HG03103 (cell line): ENCODE data around the gene PRR33.

Source experiments
- ATAC-seq: cut with Tn5 transposase; IDR thresholded peaks from one replicate; pipeline ENCODE4 v1.9.1; 2021; ENCODE audit warnings: low read depth; ENCODE audit not compliant: unreplicated experiment

The PRR33 gene

DNA sequence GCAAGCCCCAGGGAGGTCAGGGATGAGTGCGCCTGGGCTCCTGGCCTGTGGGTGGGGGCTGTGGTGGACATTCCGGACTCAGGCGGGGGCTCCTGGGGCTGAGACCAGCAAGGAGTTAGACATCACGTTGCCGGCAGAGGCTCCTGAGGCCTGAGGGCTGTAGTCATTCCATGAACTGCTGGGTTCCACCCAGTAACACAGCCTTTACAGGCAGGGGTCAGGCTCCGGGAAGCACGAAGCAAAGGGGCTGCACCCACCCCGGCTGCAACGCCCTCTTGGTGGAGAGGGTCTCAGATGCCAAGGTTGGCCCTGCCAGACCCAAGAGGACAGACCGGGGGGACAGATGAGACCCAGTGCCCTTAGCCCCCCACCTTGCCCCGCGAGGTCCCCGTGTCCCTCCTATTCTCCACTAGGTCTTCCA lies 36.8 kb upstream of the PRR33 start:
- ATAC-seq: no peak

DNA sequence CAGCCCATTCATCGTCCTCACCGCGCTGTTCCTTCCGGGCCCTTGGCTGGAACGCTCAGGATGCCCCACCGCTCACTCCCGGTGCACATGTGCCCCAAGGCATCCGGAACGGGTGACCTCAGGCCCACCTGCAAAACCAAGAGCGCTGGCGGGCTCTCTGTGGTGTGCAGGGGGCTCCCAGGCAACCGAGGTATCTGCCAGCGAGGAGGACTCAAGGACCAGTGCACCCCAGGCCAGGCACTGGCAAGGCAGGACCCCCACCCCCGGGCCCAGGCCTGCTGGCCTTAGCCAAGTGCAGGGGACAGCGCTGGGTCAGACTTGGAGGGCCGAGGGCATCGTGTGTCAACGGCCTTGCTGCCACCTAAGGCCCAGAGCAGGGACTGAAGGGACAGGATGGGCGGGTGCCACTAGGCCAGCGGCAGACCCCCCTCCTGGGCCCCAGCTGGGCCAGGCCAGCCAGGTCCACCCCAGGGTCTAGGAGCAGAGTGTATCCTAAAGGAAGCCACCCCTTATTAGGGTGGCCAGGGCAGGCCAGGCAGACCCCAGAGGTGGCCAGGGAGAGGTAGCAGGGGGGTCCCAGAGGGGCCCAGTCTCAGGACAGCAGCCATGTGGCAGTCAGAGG lies 36.3 kb upstream of the PRR33 start:
- no peak for ATAC-seq

DNA sequence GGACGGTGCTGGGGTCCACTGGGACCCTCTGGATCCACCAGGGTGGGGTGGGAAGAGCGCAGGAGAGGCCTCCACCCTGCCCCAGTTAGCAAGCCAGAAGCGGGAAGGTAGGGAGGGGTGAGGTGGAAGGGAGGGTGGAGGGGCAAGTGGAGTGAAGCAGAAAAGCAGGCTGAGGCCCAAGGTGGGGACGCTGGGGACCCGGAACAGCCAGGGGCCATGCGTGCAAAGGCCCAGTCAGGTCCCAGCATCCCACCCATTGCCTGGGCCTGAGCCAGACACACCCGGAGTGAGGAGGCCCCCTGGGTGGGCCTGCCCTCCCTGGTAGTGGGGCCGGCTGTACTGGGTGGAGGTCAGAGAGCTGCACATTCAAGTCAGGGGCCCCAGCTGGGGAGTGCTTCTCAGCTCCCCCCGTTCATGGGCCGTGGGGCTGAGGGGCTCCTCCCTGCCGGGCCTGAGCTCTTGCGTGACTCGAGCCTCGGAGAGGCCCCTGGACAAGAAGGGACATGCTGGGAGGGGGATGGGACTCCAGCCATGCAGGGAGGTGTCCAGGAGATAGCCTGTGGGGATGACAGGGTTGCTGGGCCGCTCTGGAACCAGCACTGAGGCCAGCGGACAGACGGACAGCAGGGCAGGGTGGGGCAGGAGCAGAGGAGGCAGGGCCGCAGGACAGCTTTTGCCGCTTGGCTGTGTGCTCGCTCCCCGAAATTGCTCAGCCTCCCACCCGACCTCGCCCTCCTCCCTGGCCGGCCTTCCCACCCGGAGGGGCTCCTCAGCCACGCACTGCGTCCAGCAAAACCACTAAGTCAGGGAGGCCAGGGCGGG lies 35.5 kb upstream of the PRR33 start:
- no peak for ATAC-seq

DNA sequence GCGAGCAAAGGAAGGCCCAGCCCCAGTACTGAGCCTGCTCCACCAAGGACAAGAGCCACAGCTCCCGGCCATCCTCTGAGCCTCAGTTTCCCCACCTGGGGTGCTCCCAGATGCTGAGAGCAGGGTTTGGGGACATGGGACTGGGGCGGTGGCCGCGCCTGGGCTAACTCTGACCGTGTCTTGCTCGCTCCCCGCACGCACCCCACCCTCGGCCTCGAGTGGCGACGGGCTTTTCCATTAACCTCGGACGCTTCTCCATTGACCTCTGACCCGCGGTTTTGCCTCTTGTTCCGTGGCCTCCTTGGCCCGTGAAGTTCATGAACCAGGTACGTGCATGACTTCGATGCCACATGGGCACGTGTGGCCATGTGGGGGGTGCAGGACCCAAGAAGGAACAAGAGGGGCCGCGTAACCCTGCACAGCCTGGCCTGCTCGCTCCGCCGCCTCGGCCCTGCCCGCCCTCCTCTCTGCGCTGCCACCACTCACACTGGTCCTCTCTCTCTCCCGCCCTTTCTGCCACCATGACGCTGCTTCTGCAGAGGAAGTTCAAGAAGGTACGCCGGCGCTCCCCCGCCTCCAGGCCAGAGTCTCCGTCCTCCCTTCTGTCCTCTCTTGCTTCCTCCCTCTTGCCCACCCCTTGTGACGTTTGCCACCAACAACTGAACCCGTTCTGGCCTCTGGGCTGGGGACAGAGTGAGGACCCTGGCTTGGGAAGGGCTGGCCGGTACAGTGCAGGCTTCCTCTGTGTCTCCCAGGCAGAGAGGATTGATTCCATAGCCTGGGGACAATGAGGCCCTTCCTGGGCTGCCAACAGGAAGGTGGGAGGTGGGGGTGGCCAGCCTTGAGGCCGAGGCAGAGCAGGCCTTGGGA lies 34.7 kb upstream of the PRR33 start:
- no peak for ATAC-seq

DNA sequence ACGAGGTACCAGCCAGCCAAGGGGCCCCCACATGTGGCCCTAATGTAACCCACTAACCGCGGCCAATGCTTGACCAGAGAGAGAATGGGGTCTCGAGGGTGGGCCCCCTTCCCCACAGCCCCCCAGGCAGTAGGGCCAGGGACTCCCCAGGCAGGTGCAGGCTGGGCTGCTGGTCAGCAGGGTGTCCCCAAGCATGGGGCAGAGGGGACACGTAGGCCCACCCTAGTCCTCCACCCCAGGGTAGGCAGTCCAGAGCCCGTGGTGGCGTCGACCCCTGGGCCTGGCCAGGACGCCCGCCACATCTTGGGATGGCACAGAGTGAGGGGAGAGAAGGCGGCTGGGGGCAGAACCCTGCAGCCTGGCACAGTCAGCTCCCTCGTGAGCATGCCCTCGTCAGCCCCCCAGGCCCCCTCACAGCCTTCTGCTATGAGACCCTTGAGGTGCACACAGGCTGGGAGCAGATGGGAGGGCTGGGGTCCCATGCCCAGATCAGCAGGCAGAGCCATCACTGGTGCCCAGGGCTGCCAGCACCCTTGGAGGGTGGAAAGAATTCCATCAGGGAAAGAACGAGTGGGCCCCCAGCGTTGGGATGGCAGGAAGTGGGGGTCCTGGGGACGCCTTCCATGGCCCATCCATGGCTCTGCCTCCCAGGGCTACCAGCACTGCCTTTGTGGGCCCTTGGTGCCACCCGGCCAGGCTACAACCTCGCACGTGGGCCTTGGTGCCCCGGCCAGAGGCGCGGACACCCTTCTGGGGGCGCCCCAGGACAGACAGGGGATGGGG lies 33.9 kb upstream of the PRR33 start:
- ATAC-seq: no peak

DNA sequence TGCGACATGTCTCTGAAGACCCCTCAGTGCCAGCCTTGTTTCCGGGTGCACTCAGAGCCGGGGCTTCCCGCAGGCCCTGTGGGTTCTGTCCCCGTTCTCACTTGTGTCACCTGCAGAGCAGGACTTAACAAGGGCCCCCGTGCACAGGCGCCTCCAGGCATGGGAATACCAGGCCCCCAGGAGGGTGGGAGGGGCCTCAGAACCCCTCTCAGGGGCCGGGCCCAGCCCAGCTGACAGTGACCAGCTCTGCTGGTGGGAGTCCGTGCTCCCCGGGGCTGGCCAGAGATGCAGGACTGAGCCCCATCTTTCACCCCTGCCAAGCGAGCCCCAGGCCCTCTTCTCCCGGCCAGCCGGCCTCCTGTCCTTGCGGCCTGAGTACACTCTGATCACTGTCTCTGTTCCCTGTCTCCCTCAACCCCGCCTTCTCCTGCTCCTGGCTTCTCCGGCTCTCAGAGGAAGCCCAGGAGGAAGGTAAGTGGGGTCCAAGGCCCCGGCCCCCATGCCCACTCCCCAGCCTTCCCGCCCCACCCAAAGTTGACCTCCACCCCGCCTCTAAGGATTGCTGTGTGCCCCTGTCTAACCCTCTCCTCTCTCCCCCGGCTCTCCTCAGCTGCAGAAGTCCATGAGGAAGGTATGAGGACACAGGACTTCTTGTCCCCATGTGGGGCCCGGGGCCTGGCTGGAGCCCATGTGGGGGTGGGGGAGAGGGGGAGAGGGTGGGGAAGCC lies 33.1 kb upstream of the PRR33 start:
- no peak for ATAC-seq

DNA sequence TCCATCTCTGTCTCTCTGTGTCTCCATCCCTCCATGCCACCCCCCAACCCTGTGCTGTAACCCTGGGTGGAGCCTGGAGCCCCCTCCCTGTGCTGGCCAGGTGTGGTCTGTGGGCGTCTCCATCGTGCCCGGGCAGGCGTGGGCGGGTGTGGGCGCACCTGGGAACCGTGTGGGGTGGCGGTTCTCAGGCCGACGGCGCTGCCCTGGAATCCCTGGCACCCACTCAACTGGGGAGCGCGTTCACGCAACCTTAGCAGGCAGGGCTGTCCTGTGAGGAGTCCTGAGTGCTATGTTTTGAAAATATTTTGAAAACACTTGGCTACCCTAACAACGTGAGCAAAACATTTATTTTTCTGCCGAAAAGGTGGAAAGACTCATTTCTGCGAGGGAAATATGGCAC lies 32.5 kb upstream of the PRR33 start:
- no peak for ATAC-seq

DNA sequence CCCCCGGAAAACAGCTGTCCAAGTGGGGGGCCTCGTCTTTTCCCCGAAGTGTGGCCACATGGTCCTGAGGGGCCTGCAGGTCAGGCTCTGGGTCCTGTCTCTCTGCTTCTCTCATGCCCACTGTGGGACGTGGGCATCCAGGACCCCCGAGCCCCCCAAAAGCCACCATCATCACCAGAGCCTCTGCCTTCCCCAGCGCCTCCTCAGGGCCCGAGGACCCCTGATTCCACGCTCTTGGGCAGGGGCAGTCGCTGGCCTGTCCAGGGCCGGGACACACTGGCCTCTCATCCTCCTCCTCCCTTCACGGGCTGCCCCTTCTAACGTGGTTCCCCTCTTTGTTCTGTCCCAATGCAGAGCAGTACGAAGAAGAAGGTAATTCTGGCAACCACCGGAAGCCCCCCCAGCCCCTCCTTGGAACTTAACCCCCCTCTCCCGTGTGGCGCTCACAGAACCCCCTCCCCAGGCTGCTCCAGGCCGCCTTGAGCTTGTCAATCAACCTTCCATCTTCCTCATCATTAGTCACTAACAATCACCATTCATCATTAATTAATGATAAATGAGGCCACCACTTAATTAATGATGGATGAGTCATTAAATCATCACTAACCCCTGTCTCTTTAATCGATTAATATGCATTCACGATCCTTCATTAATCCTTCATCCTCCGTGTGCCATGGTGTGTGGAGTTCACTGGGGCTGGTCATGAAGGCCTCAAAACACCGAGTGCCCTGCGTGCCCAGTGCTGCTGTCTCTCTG lies 31.7 kb upstream of the PRR33 start:
- ATAC-seq: no peak

DNA sequence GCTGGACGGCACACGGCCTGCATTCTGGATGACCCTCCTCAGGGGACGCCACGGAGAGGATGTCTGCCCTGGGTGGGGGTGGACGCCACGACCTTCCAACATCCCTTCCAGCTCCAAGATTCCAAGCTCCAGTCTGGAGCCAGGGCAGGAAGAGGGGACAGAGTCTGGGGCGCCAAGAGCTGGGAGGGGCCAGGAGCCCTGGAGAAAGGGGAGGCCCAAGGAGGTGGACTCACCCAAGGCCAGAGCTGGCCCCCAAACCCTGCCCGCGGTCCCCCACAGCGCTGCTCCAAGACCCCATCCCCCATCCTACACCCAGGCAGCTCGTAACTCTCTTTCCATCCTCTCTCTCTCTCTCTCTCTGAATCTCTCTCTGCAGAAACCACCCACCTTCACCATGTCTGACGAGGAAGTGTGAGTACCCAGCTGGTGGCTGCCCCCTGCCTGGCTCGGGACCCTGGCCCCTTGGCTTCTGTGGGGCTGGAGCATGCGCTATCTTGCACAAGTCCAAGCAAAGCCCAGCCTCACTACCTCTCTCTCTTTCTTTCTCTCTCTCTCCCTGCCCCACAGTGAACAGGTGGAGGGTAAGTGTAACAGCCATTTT lies 30.9 kb upstream of the PRR33 start:
- no peak for ATAC-seq

DNA sequence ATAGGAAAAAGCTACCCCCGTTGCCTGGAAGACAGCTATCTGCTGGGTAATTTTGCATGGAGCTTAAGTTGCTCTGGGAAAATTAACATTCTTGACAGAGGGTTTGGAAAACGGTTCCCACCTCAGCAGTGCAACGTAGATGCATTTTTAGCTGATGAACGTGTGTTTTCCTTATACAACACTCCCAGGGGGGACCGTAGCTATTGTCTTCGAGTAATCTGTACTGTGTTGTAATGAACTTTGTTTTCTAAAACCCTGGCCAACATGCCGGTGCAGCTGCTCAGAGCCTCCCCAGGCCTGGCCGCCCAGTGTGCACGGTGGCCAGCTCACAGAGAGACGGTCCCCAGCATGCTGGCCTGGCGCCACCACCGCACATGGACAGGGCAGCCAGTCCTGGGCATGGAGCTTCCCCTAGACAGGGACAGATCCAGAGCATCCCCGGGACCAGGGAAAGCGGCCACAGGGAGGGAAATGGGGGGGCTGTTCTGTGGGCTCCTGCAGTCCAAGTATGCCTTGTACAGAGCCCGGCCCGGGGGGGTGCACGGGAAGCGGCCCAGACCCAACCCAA lies 30.0 kb upstream of the PRR33 start:
- no peak for ATAC-seq

DNA sequence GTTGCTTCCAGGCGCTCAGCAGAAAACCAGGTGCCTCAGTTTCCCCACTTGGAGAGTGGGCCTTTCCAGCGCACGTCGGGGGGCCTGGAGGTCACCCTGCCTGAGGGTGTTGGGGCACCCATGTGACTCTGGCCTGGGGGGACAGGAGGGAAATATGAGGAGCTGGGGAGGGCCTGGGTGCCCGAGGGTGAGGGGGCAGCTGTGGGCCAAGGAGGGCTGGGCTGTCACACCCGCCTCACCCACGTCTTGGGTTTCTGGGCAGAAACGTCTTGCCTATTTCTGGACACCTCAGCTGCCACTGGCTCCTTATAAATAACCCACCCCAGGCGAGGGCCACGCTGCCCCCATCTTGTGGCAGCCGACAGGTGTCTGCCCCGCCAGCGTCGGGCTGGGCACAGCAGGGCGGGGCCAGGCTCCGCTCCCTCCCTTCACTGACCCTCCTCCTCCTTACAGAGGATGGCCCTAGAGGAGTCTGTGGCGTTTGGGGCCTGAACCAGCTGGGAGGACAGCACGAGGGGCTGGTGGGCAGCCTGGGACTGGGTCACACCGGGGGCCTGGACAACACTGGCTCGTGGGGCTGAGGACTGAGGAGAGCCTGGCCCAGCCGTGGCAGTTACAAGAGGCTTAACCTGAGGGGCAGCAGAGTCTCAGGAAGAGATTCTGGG lies 29.3 kb upstream of the PRR33 start:
- no peak for ATAC-seq

DNA sequence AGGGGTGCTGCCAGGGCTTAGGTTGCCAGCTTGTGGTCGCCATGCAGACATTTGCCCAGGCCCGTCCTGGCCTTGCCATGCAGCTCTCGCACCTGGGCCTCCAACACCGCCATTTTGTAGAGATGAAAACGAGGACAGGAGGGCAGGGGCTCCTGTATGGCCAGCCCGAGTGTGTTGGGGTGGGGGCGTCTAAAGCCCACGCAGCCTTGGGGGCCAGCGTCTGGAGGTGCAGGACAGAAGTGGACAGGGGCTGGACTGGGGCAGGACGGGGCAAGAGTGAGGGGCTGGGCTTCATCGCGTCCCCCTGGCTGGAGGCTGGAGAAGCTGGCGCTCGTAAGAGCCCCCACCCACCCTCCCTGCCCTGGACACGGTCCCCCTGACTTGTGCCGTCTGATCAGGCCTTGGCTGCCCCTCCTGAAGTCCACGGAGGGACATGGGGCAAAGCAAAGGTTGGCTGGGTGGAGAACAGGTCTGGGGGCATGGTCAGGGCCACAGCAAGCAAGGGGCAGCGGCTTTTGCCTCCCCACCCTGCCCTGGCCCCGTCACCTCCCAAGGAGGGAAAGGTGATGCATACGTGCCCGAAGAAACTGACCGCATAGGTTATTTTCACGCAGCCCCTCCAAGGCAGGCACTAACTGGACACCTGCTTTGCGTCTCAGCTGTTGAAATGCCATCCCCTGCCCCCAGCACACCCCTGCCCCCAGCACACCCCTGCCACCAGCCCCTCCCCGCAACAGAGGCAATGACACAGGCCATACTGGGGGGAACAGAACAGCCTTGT lies 28.6 kb upstream of the PRR33 start:
- ATAC-seq: no peak

DNA sequence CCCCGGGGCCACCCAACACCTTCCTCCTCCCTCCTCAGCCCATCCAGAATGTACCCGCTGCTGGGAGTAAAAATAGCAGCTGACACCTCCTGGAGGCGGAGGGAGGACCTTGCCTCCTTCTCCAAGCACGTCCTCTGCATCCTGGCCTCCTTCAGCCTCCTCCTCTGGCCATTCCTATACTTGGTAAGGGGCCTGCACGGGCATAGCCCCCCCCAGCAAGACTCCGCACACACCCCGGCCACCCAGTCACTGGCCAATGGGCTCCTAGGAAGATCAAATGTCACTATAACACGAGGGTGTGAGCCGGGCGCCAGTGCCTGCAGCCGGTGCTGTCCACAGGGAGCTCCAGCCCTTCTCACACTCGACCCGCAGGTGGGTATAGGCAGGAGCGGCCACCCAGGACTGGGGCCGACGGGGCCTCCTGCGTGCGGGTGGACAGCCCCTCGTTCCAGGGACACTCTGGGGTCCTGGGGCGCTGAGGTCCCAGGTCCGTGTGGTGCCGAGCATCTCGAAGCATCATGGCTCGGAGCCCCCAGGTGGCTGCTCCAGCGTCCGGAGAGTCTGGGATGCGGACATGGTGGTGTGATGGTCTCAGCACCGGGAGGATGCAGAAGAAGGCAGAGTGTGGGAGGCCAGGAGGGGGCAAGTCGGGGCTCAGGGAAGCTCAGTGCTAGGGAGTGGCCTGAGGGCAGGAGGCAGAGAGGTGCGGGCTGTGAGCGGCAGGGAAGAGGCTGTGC lies 27.9 kb upstream of the PRR33 start, which contains the start of gene TNNT3:
TNNT3 (plus strand) TSS at position 313 of the 737 bp plus-strand sequence. CDS start 3,172 bp downstream, outside the sequence.
- ATAC-seq: no peak

DNA sequence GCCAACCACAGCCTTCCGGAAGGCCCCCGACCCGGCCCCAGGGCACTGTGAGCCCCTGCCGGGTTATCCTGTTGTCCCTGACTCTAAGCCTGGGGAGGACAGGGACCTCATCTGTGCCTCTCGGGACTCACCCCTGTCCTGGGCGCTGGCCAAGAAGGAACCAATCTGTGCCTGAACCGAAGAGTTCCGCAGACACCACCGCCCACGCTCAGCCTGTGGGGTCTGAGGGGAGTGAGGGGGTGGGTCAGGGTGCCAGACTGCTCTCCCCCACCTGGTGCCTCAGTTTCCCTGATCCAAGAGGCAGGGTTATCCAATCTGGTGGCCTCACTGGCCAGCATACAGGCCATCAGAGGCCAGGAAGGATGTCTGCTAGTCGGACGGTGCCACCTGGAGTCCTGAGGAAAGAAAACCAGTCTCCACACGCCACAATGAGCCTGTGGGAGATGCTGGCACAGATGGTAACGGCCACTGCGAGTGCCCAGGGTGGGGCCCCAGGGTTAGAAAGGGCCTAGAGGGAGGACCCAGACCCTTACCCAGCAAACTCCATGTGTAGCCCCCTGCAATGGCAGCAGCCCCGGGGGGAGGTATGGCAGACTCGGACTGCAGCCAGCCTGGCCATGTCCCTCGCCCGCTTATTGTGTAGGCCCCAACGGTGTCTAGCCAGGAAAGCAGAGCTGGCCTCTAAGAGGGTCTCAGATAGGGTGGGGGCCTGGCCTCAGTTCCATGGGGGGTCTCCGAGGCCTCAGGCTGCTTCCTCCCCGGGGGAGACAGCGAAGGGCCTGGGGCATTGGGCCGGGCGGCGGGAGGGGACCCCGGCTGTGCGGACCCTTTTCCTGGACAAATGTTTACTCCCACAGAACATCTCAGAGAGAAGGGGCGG lies 27.0 kb upstream of the PRR33 start:
- ATAC-seq: no peak
